ENCODE data around the gene CRYBA2. TPM values are rescaled to one million over a fixed set of nuclear protein-coding genes. Genes with fewer than 3 reads are reported as not detected.

The CRYBA2 gene
- total and polyA plus RNA-seq, 9 of the 15 experiments (the other 6 are each of a cell fraction or from before 2014, with no cell fraction given): 0.11 to 1.8 (median 0.62) TPM; not detected in 5

- TF ChIP-seq PCBP1 (IDR thresholded peaks at IDR 0.05; ENCODE audit: low read depth, low read length, poor library complexity, severe bottlenecking) (no peak), TARDBP (IDR thresholded peaks at IDR 0.05) (no peak), ZNF133 (CRISPR knock-in tag; IDR thresholded peaks at IDR 0.05) (no peak), RAD51 (IDR thresholded peaks at IDR 0.05; ENCODE audit: borderline replicate concordance, low read depth) (no peak), ZNF316 (IDR thresholded peaks at IDR 0.05) (peak; percentile 94), BACH1 (tag; IDR thresholded peaks at IDR 0.05) (peak; percentile 96), ZBTB17 (CRISPR knock-in tag; IDR thresholded peaks at IDR 0.05) (no peak), NR3C1 (CRISPR knock-in tag; IDR thresholded peaks at IDR 0.05) (no peak), SMARCC2 (IDR thresholded peaks at IDR 0.05; ENCODE audit: low read depth) (no peak), MAFK (IDR thresholded peaks at IDR 0.05; ENCODE audit: low read length) (peak; percentile 92), GATAD2B (IDR thresholded peaks at IDR 0.05; ENCODE audit: borderline replicate concordance) (no peak), IFI16 (CRISPR knock-in tag; IDR thresholded peaks at IDR 0.05) (no peak), MLLT1 (IDR thresholded peaks at IDR 0.05) (no peak), ZNF23 (CRISPR knock-in tag; IDR thresholded peaks at IDR 0.05) (no peak), SAFB (IDR thresholded peaks at IDR 0.05; ENCODE audit: borderline replicate concordance, low read depth, low read length) (no peak), E2F3 (CRISPR knock-in tag; IDR thresholded peaks at IDR 0.05) (no peak), NUFIP1 (IDR thresholded peaks at IDR 0.05; ENCODE audit: partially characterized antibody) (no peak), ZBTB11 (CRISPR knock-in tag; IDR thresholded peaks at IDR 0.05) (no peak), C11orf30 (IDR thresholded peaks at IDR 0.05; ENCODE audit: low read depth) (peak; percentile 94), NR2F6 (CRISPR knock-in tag; IDR thresholded peaks at IDR 0.05) (no peak), KLF10 (CRISPR knock-in tag; IDR thresholded peaks at IDR 0.05) (no peak), ZKSCAN3 (CRISPR knock-in tag; IDR thresholded peaks at IDR 0.05) (no peak), ZKSCAN8 (CRISPR knock-in tag; IDR thresholded peaks at IDR 0.05) (no peak), ZNF212 (CRISPR knock-in tag; IDR thresholded peaks at IDR 0.05) (no peak)
- TF ChIP-seq, protein P1, sequence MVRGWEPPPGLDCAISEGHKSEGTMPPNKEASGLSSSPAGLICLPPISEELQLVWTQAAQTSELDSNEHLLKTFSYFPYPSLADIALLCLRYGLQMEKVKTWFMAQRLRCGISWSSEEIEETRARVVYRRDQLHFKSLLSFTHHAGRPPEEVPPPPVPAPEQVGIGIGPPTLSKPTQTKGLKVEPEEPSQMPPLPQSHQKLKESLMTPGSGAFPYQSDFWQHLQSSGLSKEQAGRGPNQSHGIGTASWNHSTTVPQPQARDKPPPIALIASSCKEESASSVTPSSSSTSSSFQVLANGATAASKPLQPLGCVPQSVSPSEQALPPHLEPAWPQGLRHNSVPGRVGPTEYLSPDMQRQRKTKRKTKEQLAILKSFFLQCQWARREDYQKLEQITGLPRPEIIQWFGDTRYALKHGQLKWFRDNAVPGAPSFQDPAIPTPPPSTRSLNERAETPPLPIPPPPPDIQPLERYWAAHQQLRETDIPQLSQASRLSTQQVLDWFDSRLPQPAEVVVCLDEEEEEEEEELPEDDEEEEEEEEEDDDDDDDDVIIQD (CRISPR knock-in tag; IDR thresholded peaks at IDR 0.05): no peak
Observed at GRCh38 chr2:218964041-218964771, 29.0 kb downstream of the CRYBA2 start (continued).

Data from K562 (cell line).